ENCODE results near the gene PRRC2C.

PRRC2C gene

GRCh38 chr1:171635661-171636060 is 150.3 kb downstream of the PRRC2C start:
- DNase-seq (ENCODE audit: extremely low spot score): no peak
- no peak for TF ChIP-seq CTCF (IDR thresholded peaks at IDR 0.05; ENCODE audit: control extremely low read depth, extremely low read depth, low read depth, missing control alignments)
- POLR2A ChIA-PET: no interaction called here
- CTCF ChIA-PET: interaction anchor here (5.1 kb wide), 1 partner anchor 9 kb away, joined by 28 read pairs; no protein-coding TSS in a partner anchor

DNA sequence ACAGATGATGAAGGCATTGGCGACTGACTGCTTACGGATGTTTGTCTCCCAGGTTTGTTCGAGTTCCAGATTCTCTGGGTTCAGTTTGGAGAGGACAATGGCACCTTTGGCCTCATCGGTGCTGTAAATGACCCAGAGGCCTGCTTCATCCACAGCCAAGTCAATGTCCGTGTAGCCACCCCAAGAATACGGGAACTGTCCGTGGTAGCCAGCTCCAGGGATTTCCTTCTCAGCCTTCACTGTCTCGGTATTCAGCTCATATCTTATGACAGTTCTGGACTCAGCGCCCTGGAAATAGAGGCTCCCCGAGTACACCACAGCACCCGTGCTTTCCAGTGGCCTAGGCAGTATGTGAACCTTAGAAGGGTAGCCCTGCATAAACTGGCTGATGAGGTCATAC is 150.8 kb downstream of the PRRC2C start:
- CTCF ChIA-PET: interaction anchor here (5.1 kb wide), 1 partner anchor 9 kb away, joined by 28 read pairs; no protein-coding TSS in a partner anchor
- DNase-seq (ENCODE audit: extremely low spot score): no peak
- POLR2A ChIA-PET: no interaction called here
- no peak for TF ChIP-seq CTCF (IDR thresholded peaks at IDR 0.05; ENCODE audit: control extremely low read depth, extremely low read depth, low read depth, missing control alignments)

DNA sequence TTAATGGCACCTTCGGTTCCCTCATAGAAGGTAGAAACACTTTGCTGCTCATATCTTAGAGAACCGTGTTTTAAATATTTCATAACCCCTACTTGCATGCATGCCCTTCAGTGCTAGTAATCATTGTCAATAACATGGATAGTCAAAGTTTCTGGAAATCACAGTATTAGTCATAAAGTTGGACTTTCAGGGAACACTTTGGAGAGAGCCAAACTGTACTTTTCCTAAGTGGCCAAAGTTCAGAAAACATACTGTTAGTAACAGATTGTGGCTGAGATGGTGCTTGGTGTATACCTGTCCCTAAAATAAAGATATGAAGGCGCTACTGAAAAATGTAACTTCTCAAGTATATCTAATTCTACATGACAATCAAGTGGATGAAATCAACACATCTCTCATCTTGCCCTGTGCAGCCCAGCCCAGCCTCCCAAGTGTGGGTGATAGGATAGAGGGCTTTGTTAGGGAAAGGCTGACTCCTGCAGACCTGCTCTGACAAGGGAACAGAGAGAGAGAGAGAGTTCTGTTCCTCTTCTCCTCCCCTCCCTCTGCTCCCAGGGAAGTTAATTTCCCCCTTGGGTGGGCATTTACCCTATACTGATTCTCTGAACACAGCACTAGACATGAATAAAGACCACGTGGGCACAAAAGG is 152.7 kb downstream of the PRRC2C start:
- ChIA-PET CTCF (interaction anchor here (1.6 kb wide), 1 partner anchor 17 kb away, joined by 5 read pairs; no protein-coding TSS in a partner anchor), POLR2A (no interaction called here)
- TF ChIP-seq CTCF (IDR thresholded peaks at IDR 0.05; ENCODE audit: control extremely low read depth, extremely low read depth, low read depth, missing control alignments): no peak
- no peak for DNase-seq (ENCODE audit: extremely low spot score)

DNA sequence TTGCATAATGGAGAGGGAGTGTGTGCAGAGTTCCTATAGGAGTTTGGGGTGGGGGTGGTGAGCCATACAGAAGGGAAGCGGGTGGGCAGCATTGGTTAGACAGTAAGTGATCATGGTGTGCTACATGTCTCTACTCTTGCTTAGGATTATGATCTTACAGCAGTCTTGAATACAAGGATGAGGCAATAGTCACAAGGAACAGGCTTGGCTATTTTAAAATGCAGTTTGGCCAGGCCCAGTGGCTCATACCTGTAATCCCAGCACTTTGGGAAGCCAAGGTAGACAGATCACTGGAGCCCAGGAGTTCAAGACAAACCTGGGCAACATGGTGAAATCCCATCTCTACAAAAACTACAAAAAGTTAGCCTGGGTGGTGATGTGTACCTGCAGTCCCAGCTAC is 154.9 kb downstream of the PRRC2C start:
- ChIA-PET POLR2A (no interaction called here), CTCF (interaction anchor here (0.7 kb wide), 1 partner anchor 42 kb away, joined by 3 read pairs; no protein-coding TSS in a partner anchor)
- no peak for TF ChIP-seq CTCF (IDR thresholded peaks at IDR 0.05; ENCODE audit: control extremely low read depth, extremely low read depth, low read depth, missing control alignments)
- DNase-seq (ENCODE audit: extremely low spot score): no peak

- POLR2A ChIA-PET: no interaction called here
- CTCF ChIA-PET: interaction anchor here (0.6 to 6.3 kb wide), 2 partner anchors 15 to 69 kb away, joined by 3 to 62 read pairs; no protein-coding TSS in a partner anchor
- no peak for DNase-seq (ENCODE audit: extremely low spot score)
- no peak for TF ChIP-seq CTCF (IDR thresholded peaks at IDR 0.05; ENCODE audit: control extremely low read depth, extremely low read depth, low read depth, missing control alignments)
These were observed 155.9 kb downstream of the PRRC2C start for GRCh38 chr1:171641076-171641864.

GRCh38 chr1:171642197-171642596 is 156.9 kb downstream of the PRRC2C start:
- no peak for DNase-seq (ENCODE audit: extremely low spot score)
- CTCF ChIA-PET: interaction anchor here (1.0 to 6.3 kb wide), 2 partner anchors 14 to 74 kb away, joined by 3 to 62 read pairs; no protein-coding TSS in a partner anchor
- POLR2A ChIA-PET: no interaction called here
- TF ChIP-seq CTCF (IDR thresholded peaks at IDR 0.05; ENCODE audit: control extremely low read depth, extremely low read depth, low read depth, missing control alignments): no peak
